ENCODE data around the gene GID4.

DNA sequence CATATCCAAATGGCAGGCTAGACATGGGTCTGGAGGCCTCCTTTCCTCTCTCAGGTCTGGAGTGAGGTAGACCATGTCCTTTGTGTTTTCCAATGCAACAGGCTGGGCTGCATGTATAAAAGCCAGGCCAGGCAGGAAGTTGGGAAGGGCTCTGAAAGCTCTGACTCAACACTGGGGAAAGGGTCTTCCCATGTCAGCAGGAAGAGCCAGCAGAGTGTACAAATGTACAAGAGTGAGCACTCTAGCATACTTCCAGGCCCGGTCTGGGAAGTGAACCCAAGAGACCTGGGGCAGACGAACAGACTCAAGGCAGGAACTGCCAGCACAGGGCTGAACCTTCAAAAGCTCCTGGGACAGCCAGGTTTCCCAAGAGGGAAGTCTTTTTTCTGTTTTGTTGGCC, 7.3 kb upstream of the GID4 start:
- no peak for TF ChIP-seq CTCF (IDR thresholded peaks at IDR 0.05)
- no peak for TF ChIP-seq POLR2A (IDR thresholded peaks at IDR 0.05)

All from right lobe of liver (tissue), 4 donors.